H9 (cell line): ENCODE measurements around the gene LDB3. TPM values are rescaled to one million over a fixed set of nuclear protein-coding genes. Genes with fewer than 3 reads are reported as not detected.

Experiments
- DNase-seq: peaks from one replicate; pipeline ENCODE4 v3.0.0-alpha.2; 2017
- H2AFZ ChIP-seq: one replicate; pipeline ENCODE4 v1.6.1; 2013; ENCODE audit warnings: mild to moderate bottlenecking, low read length, control low read depth, moderate library complexity
- H2AK5ac ChIP-seq: 2 replicates; pipeline ENCODE4 v1.6.1; 2013; ENCODE audit warnings: low read length, control low read depth, mixed read lengths; ENCODE audit not compliant: insufficient read length
- H2BK120ac ChIP-seq: one replicate; pipeline ENCODE4 v1.6.1; 2013; ENCODE audit warnings: low read depth, mild to moderate bottlenecking, low read length, control low read depth, inconsistent platforms; ENCODE audit not compliant: poor library complexity, severe bottlenecking
- H2BK12ac ChIP-seq: 2 replicates; pipeline ENCODE4 v1.6.1; 2013; ENCODE audit warnings: low read length, control low read depth, mixed read lengths, low read depth; ENCODE audit not compliant: insufficient read length
- H2BK15ac ChIP-seq: 2 replicates; pipeline ENCODE4 v1.6.1; 2013; ENCODE audit warnings: low read depth, low read length, control low read depth
- H2BK20ac ChIP-seq: one replicate; pipeline ENCODE4 v1.6.1; 2013; ENCODE audit warnings: low read depth, mild to moderate bottlenecking, low read length, control low read depth, inconsistent platforms; ENCODE audit not compliant: poor library complexity, severe bottlenecking
- H2BK5ac ChIP-seq: 2 replicates; pipeline ENCODE4 v1.6.1; 2013; ENCODE audit warnings: low read length, control low read depth, mixed read lengths; ENCODE audit not compliant: insufficient read length
- H3K14ac ChIP-seq: 2 replicates; pipeline ENCODE4 v1.6.1; 2013; ENCODE audit warnings: low read length, control low read depth; ENCODE audit not compliant: insufficient read depth
- H3K18ac ChIP-seq: 2 replicates; pipeline ENCODE4 v1.6.1; 2013; ENCODE audit warnings: low read depth, mild to moderate bottlenecking, mixed read lengths, low read length, control low read depth; ENCODE audit not compliant: insufficient read length
- H3K23ac ChIP-seq: 2 replicates; pipeline ENCODE4 v1.6.1; 2013; ENCODE audit warnings: low read length, control low read depth, mixed read lengths, low read depth; ENCODE audit not compliant: insufficient read length
- H3K23me2 ChIP-seq: 2 replicates; pipeline ENCODE4 v1.6.1; 2013; ENCODE audit warnings: low read depth, mild to moderate bottlenecking, mixed read lengths, low read length, control low read depth; ENCODE audit not compliant: insufficient read length, poor library complexity, severe bottlenecking
- H3K27ac ChIP-seq: 2 replicates; pipeline ENCODE4 v1.5.1; 2013; ENCODE audit warnings: low read length, control low read depth, mixed read lengths, low read depth; ENCODE audit not compliant: insufficient read length
- H3K27me3 ChIP-seq: 2 replicates; pipeline ENCODE4 v1.6.1; 2013; ENCODE audit warnings: low read length, control low read depth, inconsistent platforms; ENCODE audit not compliant: insufficient read depth
- H3K4ac ChIP-seq: 2 replicates; pipeline ENCODE4 v1.6.1; 2013; ENCODE audit warnings: low read depth, mild to moderate bottlenecking, control low read depth, inconsistent platforms, low read length, moderate library complexity
- H3K4me1 ChIP-seq: 2 replicates; pipeline ENCODE4 v1.6.1; 2013; ENCODE audit warnings: low read length, control low read depth, inconsistent platforms; ENCODE audit not compliant: insufficient read depth
- H3K4me2 ChIP-seq: 2 replicates; pipeline ENCODE4 v1.6.1; 2013; ENCODE audit warnings: low read length, control low read depth, mixed read lengths; ENCODE audit not compliant: insufficient read length, insufficient read depth
- H3K56ac ChIP-seq: 2 replicates; pipeline ENCODE4 v1.6.1; 2013; ENCODE audit warnings: low read depth, mild to moderate bottlenecking, mixed read lengths, low read length, control low read depth; ENCODE audit not compliant: insufficient read length
- H3K79me1 ChIP-seq: 2 replicates; pipeline ENCODE4 v1.6.1; 2013; ENCODE audit warnings: low read depth, mild to moderate bottlenecking, moderate library complexity, low read length, control low read depth, inconsistent platforms; ENCODE audit not compliant: insufficient read depth, poor library complexity, severe bottlenecking
- H3K79me2 ChIP-seq: 2 replicates; pipeline ENCODE4 v1.6.1; 2013; ENCODE audit warnings: low read length, control low read depth, inconsistent platforms; ENCODE audit not compliant: insufficient read depth
- H3K9ac ChIP-seq: 2 replicates; pipeline ENCODE4 v1.6.1; 2013; ENCODE audit warnings: low read length, control low read depth, mixed read lengths; ENCODE audit not compliant: insufficient read length; ENCODE audit errors: extremely low read depth
- H3K9me3 ChIP-seq: one replicate; pipeline ENCODE4 v1.6.1; 2013; ENCODE audit warnings: low read depth, low read length, inconsistent platforms; ENCODE audit not compliant: control insufficient read depth
- H3T11ph ChIP-seq: one replicate; pipeline ENCODE4 v1.6.1; 2013; ENCODE audit warnings: mild to moderate bottlenecking, low read length, control low read depth, inconsistent platforms
- H4K20me1 ChIP-seq: one replicate; pipeline ENCODE4 v1.6.1; 2013; ENCODE audit not compliant: control insufficient read depth, insufficient read length, insufficient read depth
- H4K5ac ChIP-seq: 2 replicates; pipeline ENCODE4 v1.6.1; 2013; ENCODE audit warnings: low read depth, mild to moderate bottlenecking, mixed read lengths, low read length, control low read depth; ENCODE audit not compliant: insufficient read length
- H4K8ac ChIP-seq: replicated peaks from 2 replicates; pipeline ENCODE4 v1.6.1; 2013; ENCODE audit warnings: low read length, control low read depth, mixed read lengths, low read depth; ENCODE audit not compliant: insufficient read length
- H4K91ac ChIP-seq: 2 replicates; pipeline ENCODE4 v1.6.1; 2013; ENCODE audit warnings: low read depth, mild to moderate bottlenecking, moderate library complexity, mixed read lengths, low read length, control low read depth; ENCODE audit not compliant: insufficient read length
- H3K27ac Mint-ChIP-seq, 3 experiments: 2 replicates in 2 of 3; 3 replicates in 1 of 3; pipeline ENCODE4 v1.8.0; 2020 to 2021; ENCODE audit warnings: mixed read lengths in 3 of 3, mild to moderate bottlenecking in 1 of 3, moderate library complexity in 1 of 3
- H3K27me3 Mint-ChIP-seq: 2 replicates; pipeline ENCODE4 v1.8.0; 2021; ENCODE audit warnings: low read depth, mild to moderate bottlenecking, moderate library complexity, mixed read lengths
- H3K36me3 Mint-ChIP-seq, 3 experiments: 2 replicates in 2 of 3; 3 replicates in 1 of 3; pipeline ENCODE4 v1.8.0; 2020 to 2021; ENCODE audit warnings: low read depth in 3 of 3, mixed read lengths in 3 of 3; ENCODE audit not compliant: insufficient read depth in 1 of 3
- H3K4me1 Mint-ChIP-seq, 2 experiments: 2 replicates each; pipeline ENCODE4 v1.8.0; 2020; ENCODE audit warnings: mixed read lengths in 2 of 2
- H3K4me3 Mint-ChIP-seq, 2 experiments: 2 replicates in 1 of 2; 3 replicates in 1 of 2; pipeline ENCODE4 v1.8.0; 2020 to 2021; ENCODE audit warnings: mild to moderate bottlenecking in 2 of 2, mixed read lengths in 2 of 2, moderate library complexity in 1 of 2
- H3K9me3 Mint-ChIP-seq, 2 experiments: 2 replicates in 1 of 2; 3 replicates in 1 of 2; pipeline ENCODE4 v1.8.0; 2020; ENCODE audit warnings: mild to moderate bottlenecking in 2 of 2, mixed read lengths in 2 of 2, moderate library complexity in 1 of 2
- WGBS: extraction: QIAGEN DNeasy Blood & Tissue Kit; methylation state at CpG from one replicate; pipeline ENCODE4 v1.1.7; 2013; ENCODE audit warnings: missing lambda C conversion rate, low lambda C conversion rate, mixed read lengths; ENCODE audit not compliant: insufficient read length; ENCODE audit errors: extremely low coverage; 5-methylcytosine and 5-hydroxymethylcytosine counted together
- total RNA-seq: library from RNA; stranded (reverse); gene quantifications from 2 replicates; pipeline ENCODE4 v1.2.1, GENCODE V29; 2021
- TF ChIP-seq, protein P1 (sequence below): fragments of 200-600 bp; sonication (generic); conservative IDR thresholded peaks from 3 replicates; pipeline ENCODE4 v1.8.0; 2021; ENCODE audit warnings: antibody characterized with exemption, mild to moderate bottlenecking

Gene LDB3
- total RNA-seq, 1 experiment from 2014 or later, result 0.17 TPM

DNA sequence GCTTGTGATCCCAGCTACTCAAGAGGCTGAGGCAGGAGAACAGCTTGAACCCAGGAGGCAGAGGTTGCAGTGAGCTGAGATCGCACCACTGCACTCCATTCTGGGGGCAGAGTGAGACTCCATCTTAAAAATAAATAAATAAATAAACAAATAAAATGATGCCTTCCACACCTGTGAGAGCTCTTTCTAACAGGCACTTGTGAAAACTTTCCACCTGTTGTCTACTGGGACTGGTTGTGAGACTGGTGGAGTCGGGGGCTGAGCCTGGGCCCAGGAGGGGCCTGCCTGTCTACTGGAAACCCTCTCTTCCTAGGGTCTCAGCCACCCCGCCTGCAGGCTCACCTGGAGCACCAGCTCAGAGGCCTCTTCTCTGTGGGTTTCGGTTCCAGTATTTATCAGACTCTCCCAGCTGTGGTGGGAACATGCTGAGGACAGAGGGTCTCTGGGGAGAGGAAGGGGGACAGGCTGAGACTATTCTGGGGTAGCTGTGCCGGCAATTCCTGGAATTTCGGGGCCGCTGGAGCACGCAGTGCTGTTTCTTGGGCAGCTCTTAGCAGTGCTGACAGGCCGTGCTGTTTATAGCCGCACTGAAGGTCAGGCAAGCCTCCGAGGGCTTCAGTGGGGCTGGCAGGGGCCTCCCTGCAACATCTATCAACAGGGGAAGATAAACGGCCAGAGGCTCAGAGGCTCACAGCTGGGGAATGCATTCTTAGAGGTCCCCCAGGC lies 3.8 kb downstream of the LDB3 start:
- peak overlapping the region; percentile 49 to 80 (median 72); a peak in 5 of 7 replicates for H3K27ac Mint-ChIP-seq
- no peaks in the 10 kb centered on the region for H3K9me3 Mint-ChIP-seq
- Histone ChIP-seq H3T11ph (no peak overlapping the region), H4K5ac (no peak overlapping the region), H2BK120ac (no peak overlapping the region), H3K23me2 (no peaks in the 10 kb centered on the region), H3K56ac (no peak overlapping the region), H3K79me2 (no peaks in the 10 kb centered on the region), H2BK15ac (no peak overlapping the region), H2BK12ac (no peak overlapping the region), H2BK20ac (no peak overlapping the region), H3K14ac (no peak overlapping the region), H3K18ac (no peak overlapping the region), H3K23ac (no peak overlapping the region), H3K27ac (no peak overlapping the region), H2AFZ (no peak overlapping the region), H2AK5ac (no peak overlapping the region), H3K79me1 (no peaks in the 10 kb centered on the region), H3K4me1 (no peaks in the 10 kb centered on the region; the same call in 1 of the 2 replicates), H3K27me3 (no peaks in the 10 kb centered on the region), H3K9me3 (no peaks in the 10 kb centered on the region), H3K9ac (no peak overlapping the region), H3K4ac (no peak overlapping the region), H4K20me1 (no peaks in the 10 kb centered on the region), H3K4me2 (no peak overlapping the region), H2BK5ac (no peak overlapping the region), H4K8ac (no peak overlapping the region), H4K91ac (no peak overlapping the region)
- WGBS, result no CpG with 5 or more reads among the region's 12 CpGs
- TF ChIP-seq, protein P1, sequence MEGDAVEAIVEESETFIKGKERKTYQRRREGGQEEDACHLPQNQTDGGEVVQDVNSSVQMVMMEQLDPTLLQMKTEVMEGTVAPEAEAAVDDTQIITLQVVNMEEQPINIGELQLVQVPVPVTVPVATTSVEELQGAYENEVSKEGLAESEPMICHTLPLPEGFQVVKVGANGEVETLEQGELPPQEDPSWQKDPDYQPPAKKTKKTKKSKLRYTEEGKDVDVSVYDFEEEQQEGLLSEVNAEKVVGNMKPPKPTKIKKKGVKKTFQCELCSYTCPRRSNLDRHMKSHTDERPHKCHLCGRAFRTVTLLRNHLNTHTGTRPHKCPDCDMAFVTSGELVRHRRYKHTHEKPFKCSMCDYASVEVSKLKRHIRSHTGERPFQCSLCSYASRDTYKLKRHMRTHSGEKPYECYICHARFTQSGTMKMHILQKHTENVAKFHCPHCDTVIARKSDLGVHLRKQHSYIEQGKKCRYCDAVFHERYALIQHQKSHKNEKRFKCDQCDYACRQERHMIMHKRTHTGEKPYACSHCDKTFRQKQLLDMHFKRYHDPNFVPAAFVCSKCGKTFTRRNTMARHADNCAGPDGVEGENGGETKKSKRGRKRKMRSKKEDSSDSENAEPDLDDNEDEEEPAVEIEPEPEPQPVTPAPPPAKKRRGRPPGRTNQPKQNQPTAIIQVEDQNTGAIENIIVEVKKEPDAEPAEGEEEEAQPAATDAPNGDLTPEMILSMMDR, result no peak
- no peaks in the 10 kb centered on the region for H3K27me3 Mint-ChIP-seq
- DNase-seq, result no peak
- no peaks in the 10 kb centered on the region for H3K36me3 Mint-ChIP-seq
- peaks cover 39 to 58% of the 10 kb centered on the region in 2 experiments for H3K4me1 Mint-ChIP-seq
- peak overlapping the region in 1 of 2 experiments; percentile 8; a peak in 2 of 5 replicates for H3K4me3 Mint-ChIP-seq
